Pancreas (tissue), 10 donors: Measurements from ENCODE around the gene MOCOS. TPM values are rescaled to one million over a fixed set of nuclear protein-coding genes. Genes with fewer than 3 reads are reported as not detected.
A peak's percentile ranks its signal among the peaks of the same experiment; 100 is the strongest.

Source experiments
- ATAC-seq, 4 donors: fragments of 200-7000 bp; cut with Tn5 transposase; one replicate each; pipeline versions ENCODE4 v1.8.0 to v1.9.1; 2020; ENCODE audit warnings: mild to moderate bottlenecking in 4 of 4, moderate library complexity in 4 of 4
- DNase-seq, 6 donors: peaks; one replicate each; pipeline ENCODE4 v3.0.0-alpha.2; 2020
- FAIRE-seq: peaks from 2 replicates; lab custom pipeline; 2012; peaks lifted over from hg19 to GRCh38; lab: Jason Lieb, UNC
- H3K27ac ChIP-seq, 4 donors: fragments of 200-600 bp; sonication (generic); 1 replicate in 3 of 4; 2 replicates in 1 of 4; pipeline versions ENCODE4 v1.5.0 to v1.8.0; 2020
- H3K27me3 ChIP-seq, 4 donors: fragments of 200-600 bp; one replicate each; pipeline ENCODE4 v1.8.0; 2021
- H3K36me3 ChIP-seq, 3 donors: fragments of 200-600 bp; sonication (generic) in 1 of 3; one replicate each; pipeline versions ENCODE4 v1.5.0 to v1.8.0; 2020 to 2021
- H3K4me1 ChIP-seq, 3 donors: fragments of 200-600 bp; one replicate each; pipeline ENCODE4 v1.8.0; 2021
- H3K4me3 ChIP-seq, 4 donors: fragments of 200-600 bp; sonication (generic) in 2 of 4; one replicate each; pipeline versions ENCODE4 v1.5.0 to v1.8.0; 2020 to 2021
- H3K9me3 ChIP-seq, 4 donors: fragments of 200-600 bp; one replicate each; pipeline ENCODE4 v1.8.0; 2021
- WGBS, 2 donors: extraction: QIAGEN DNeasy Blood & Tissue Kit; methylation state at CpG; one replicate each; pipeline ENCODE4 v1.1.7; 2013; 5-methylcytosine and 5-hydroxymethylcytosine counted together
- intact Hi-C, 3 donors: fragments of 100-400 bp; cut with DNase I; formaldehyde crosslinking; loops; one replicate each; pipeline versions ENCODE4 v1.11.1 to v1.14.2; 2022
- polyA plus RNA-seq, 2 donors: library from polyadenylated mRNA; stranded (reverse); fragments of 200-250 nt; gene quantifications; one replicate each; pipeline ENCODE4 v1.2.3, GENCODE V29; 2013
- total RNA-seq, 6 donors: library from RNA; stranded (reverse); fragmentation: NEBNext Ultra II Directional in 4 of 6; extraction: Animal tissue kit (Norgen Biotek cat#: 25700) in 4 of 6; gene quantifications; one replicate each; pipeline versions ENCODE4 v1.2.1 to v1.2.4, GENCODE V29; 2021 to 2023
- TF ChIP-seq, protein P1 (sequence below), 4 donors: fragments of 200-600 bp; sonication (generic) in 3 of 4; IDR thresholded peaks; one replicate each; pipeline versions ENCODE4 v1.5.0 to v1.8.0; 2021; ENCODE audit warnings: antibody characterized with exemption in 4 of 4
- donor health status: healthy with polysubstance abuse.
- donor health status: DM: no; HTN: no; CAD: no; lungs with moderate emphysema.
- donor health status: DM: no; HTN: no; CAD: no.
- donor health status: control.
- donor health status: control.
- donor health status: Bipolar disorder and iron deficiency.
- donor health status: DM: yes; HTN: yes; CAD: no.
- donor health status: DM: no; HTN: no; CAD: no.
- donor health status: DM: no; HTN: no; CAD: no.
- donor health status: DM: yes; HTN: yes; CAD: no.

MOCOS gene
- total and polyA plus RNA-seq, 8 donors = 0.49 to 1.6 (median 0.92) TPM

DNA sequence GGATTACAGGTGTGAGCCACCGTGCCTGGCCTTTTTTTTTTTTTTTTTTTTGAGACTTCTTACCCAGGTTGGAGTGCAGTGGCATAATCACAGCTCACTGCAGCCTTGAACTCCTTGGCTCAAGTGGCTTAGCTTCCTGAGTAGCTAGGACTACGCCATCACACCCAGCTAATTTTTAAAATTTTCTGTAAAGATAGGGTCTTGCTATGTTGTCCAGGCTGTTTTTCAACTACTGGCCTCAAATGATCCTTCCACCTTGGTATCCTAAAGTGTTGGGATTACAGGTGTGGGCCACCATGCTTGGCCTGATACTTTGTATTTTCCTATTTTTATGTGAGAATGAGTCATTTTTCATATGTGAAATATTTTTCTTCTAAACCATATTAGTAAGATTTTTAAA, 43.9 kb upstream of the MOCOS start:
- Histone ChIP-seq H3K27me3 (no peaks in the 10 kb centered on the region), H3K36me3 (peaks cover 0 to 50% (median 25%) of the 10 kb centered on the region in 3 donors), H3K4me3 (no peak overlapping the region), H3K4me1 (no peaks in the 10 kb centered on the region), H3K9me3 (no peaks in the 10 kb centered on the region), H3K27ac (no peak overlapping the region)
- ATAC-seq = no peak
- DNase-seq = no peak
- intact Hi-C loops = no loop called here
- no peak for FAIRE-seq
- WGBS, 2 donors = 96 to 97% methylated on average over 1 of the region's 2 CpGs
- TF ChIP-seq, protein P1, sequence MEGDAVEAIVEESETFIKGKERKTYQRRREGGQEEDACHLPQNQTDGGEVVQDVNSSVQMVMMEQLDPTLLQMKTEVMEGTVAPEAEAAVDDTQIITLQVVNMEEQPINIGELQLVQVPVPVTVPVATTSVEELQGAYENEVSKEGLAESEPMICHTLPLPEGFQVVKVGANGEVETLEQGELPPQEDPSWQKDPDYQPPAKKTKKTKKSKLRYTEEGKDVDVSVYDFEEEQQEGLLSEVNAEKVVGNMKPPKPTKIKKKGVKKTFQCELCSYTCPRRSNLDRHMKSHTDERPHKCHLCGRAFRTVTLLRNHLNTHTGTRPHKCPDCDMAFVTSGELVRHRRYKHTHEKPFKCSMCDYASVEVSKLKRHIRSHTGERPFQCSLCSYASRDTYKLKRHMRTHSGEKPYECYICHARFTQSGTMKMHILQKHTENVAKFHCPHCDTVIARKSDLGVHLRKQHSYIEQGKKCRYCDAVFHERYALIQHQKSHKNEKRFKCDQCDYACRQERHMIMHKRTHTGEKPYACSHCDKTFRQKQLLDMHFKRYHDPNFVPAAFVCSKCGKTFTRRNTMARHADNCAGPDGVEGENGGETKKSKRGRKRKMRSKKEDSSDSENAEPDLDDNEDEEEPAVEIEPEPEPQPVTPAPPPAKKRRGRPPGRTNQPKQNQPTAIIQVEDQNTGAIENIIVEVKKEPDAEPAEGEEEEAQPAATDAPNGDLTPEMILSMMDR (IDR thresholded peaks at IDR 0.05) = no peak

- H3K27ac ChIP-seq = no peak overlapping the region
- WGBS, 2 donors = 88 to 89% methylated on average over 5 of the region's 5 CpGs
- no peaks in the 10 kb centered on the region for H3K4me1 ChIP-seq
- H3K9me3 ChIP-seq = no peaks in the 10 kb centered on the region
- FAIRE-seq = no peak
- H3K4me3 ChIP-seq = no peak overlapping the region
- DNase-seq = no peak
- H3K36me3 ChIP-seq = peaks cover 0 to 43% (median 11%) of the 10 kb centered on the region in 3 donors
- no peaks in the 10 kb centered on the region for H3K27me3 ChIP-seq
- TF ChIP-seq, protein P1 (IDR thresholded peaks at IDR 0.05) = no peak
- intact Hi-C loops = no loop called here
- no peak for ATAC-seq
Observed at GRCh38 chr18:36149514-36150289, 37.6 kb upstream of the MOCOS start.

- Histone ChIP-seq H3K4me3 (no peak overlapping the region), H3K27me3 (no peaks in the 10 kb centered on the region), H3K27ac (no peak overlapping the region), H3K4me1 (no peaks in the 10 kb centered on the region), H3K36me3 (peaks cover 0 to 47% (median 15%) of the 10 kb centered on the region in 3 donors), H3K9me3 (no peaks in the 10 kb centered on the region)
- TF ChIP-seq, protein P1 (IDR thresholded peaks at IDR 0.05) = no peak
- FAIRE-seq (no peak), DNase-seq (no peak), ATAC-seq (no peak)
- WGBS, 2 donors = 94 to 100% methylated on average over 1 of the region's 1 CpG
- intact Hi-C loops = no loop called here
Observed at GRCh38 chr18:36152781-36153180, 34.5 kb upstream of the MOCOS start.

DNA sequence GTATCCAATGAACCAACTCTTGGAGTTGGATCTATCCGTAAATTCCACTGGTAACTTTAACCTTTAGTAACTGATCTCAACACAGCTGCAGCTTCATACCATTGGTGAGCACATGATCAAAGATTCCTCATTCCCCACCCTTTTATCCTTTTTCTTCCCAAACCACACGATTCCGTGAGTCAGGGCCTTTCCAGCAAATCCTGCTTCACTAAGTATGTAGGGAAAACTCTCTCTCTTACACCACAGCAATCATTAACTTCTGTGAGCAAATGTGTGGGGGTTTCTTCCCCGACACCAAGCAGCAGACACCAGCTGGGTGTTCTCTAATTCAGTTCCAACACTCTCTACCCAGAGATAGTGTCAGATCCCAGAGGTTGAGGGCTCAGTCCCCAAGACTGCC, 34.1 kb upstream of the MOCOS start:
- no peaks in the 10 kb centered on the region for H3K9me3 ChIP-seq
- no peaks in the 10 kb centered on the region for H3K27me3 ChIP-seq
- H3K4me1 ChIP-seq = no peaks in the 10 kb centered on the region
- ATAC-seq (peak in 2 of 4 donors; percentile 43 to 59), DNase-seq (no peak), FAIRE-seq (no peak)
- H3K27ac ChIP-seq = no peak overlapping the region
- no peak overlapping the region for H3K4me3 ChIP-seq
- H3K36me3 ChIP-seq = peaks cover 0 to 42% (median 14%) of the 10 kb centered on the region in 3 donors
- intact Hi-C loops = no loop called here
- 68% methylated on average over 4 of the region's 4 CpGs for WGBS, 2 donors
- TF ChIP-seq, protein P1 (IDR thresholded peaks at IDR 0.05) = no peak

- Histone ChIP-seq H3K4me3 (no peak overlapping the region), H3K9me3 (no peaks in the 10 kb centered on the region), H3K27me3 (no peaks in the 10 kb centered on the region), H3K4me1 (no peaks in the 10 kb centered on the region), H3K36me3 (peaks cover 0 to 37% (median 10%) of the 10 kb centered on the region in 3 donors), H3K27ac (no peak overlapping the region)
- WGBS, 2 donors = 51 to 57% methylated on average over 2 of the region's 2 CpGs
- ATAC-seq (no peak), DNase-seq (no peak), FAIRE-seq (no peak)
- TF ChIP-seq, protein P1 (IDR thresholded peaks at IDR 0.05) = no peak
- intact Hi-C loops = no loop called here
Observed at GRCh38 chr18:36153771-36154170, 33.5 kb upstream of the MOCOS start.
